OCI-LY1 (cell line): ENCODE data around the gene GLDC.
"Not testable (repeated sequence)": the region's sequence is repeated elsewhere in the genome, so short reads cannot be mapped to it uniquely, and the experiment has no call there.

Experiments used
- H2AFZ ChIP-seq: fragments of 200-600 bp; sonication (generic), shearing (Covaris generic); 2 replicates; pipeline ENCODE4 v1.6.0; 2014; ENCODE audit warnings: antibody characterized with exemption, mild to moderate bottlenecking, low read length
- H3F3A ChIP-seq: fragments of 200-600 bp; sonication (generic), shearing (Covaris generic); 2 replicates; pipeline ENCODE4 v1.6.0; 2014; ENCODE audit warnings: mild to moderate bottlenecking, antibody characterized with exemption, low read length, moderate library complexity; ENCODE audit not compliant: insufficient read depth
- H3K27ac ChIP-seq: fragments of 200-600 bp; sonication (generic); 2 replicates; pipeline ENCODE4 v1.5.1; 2014; ENCODE audit warnings: low read length, mixed run types, mild to moderate bottlenecking, low read depth; ENCODE audit not compliant: poor library complexity, severe bottlenecking
- H3K27me3 ChIP-seq: fragments of 200-600 bp; sonication (generic); 2 replicates; pipeline ENCODE4 v1.6.0; 2014; ENCODE audit warnings: antibody characterized with exemption, mild to moderate bottlenecking, low read length, moderate library complexity; ENCODE audit not compliant: insufficient read depth
- H3K36me3 ChIP-seq: fragments of 200-600 bp; sonication (generic); 2 replicates; pipeline ENCODE4 v1.6.1; 2014; ENCODE audit warnings: mild to moderate bottlenecking, antibody characterized with exemption, low read length, moderate library complexity, mixed read lengths; ENCODE audit not compliant: insufficient read depth
- H3K4me1 ChIP-seq: fragments of 200-600 bp; sonication (generic); 2 replicates; pipeline ENCODE4 v1.5.1; 2014; ENCODE audit warnings: mild to moderate bottlenecking, low read length, moderate library complexity; ENCODE audit not compliant: insufficient read depth, severe bottlenecking
- H3K4me2 ChIP-seq: fragments of 200-600 bp; sonication (generic), shearing (Covaris generic); 2 replicates; pipeline ENCODE4 v1.6.1; 2014; ENCODE audit warnings: low read length
- H3K4me3 ChIP-seq: fragments of 200-600 bp; sonication (generic); 2 replicates; pipeline ENCODE4 v1.5.1; 2014; ENCODE audit warnings: low read length, low read depth, mild to moderate bottlenecking, mixed read lengths; ENCODE audit not compliant: poor library complexity, severe bottlenecking
- H3K79me2 ChIP-seq: fragments of 200-600 bp; shearing (Covaris generic); 2 replicates; pipeline ENCODE4 v1.6.1; 2016; ENCODE audit warnings: mixed run types, low read length, mixed read lengths; ENCODE audit not compliant: insufficient read depth
- H3K9ac ChIP-seq: fragments of 200-600 bp; sonication (generic), shearing (Covaris generic); 2 replicates; pipeline ENCODE4 v1.6.1; 2014; ENCODE audit warnings: mild to moderate bottlenecking, low read length, mixed read lengths
- H3K9me2 ChIP-seq: fragments of 200-600 bp; sonication (generic), shearing (Covaris generic); 2 replicates; pipeline ENCODE4 v1.6.1; 2014; ENCODE audit warnings: low read depth, mild to moderate bottlenecking, low read length, mixed read lengths
- H3K9me3 ChIP-seq: fragments of 200-600 bp; shearing (Covaris generic); 2 replicates; pipeline ENCODE4 v1.6.1; 2014; ENCODE audit warnings: low read length, mixed read lengths
- H4K20me1 ChIP-seq: fragments of 200-600 bp; sonication (generic), shearing (Covaris generic); 2 replicates; pipeline ENCODE4 v1.6.0; 2016; ENCODE audit warnings: mild to moderate bottlenecking, low read length; ENCODE audit not compliant: insufficient read depth
- CTCF ChIP-seq: fragments of 200-600 bp; sonication (generic), shearing (Covaris generic); IDR thresholded peaks from 2 replicates; pipeline ENCODE4 v1.5.1; 2017; ENCODE audit warnings: mild to moderate bottlenecking, antibody characterized with exemption, low read length, moderate library complexity, mixed read lengths
- EZH2 ChIP-seq: fragments of 200-600 bp; sonication (generic), shearing (Covaris generic); IDR thresholded peaks from 2 replicates; pipeline ENCODE4 v1.8.0; 2017; ENCODE audit warnings: borderline replicate concordance, mixed run types, mild to moderate bottlenecking, antibody characterized with exemption, low read length, moderate library complexity, mixed read lengths

The GLDC gene

GRCh38 chr9:6628704-6629103, 16.8 kb downstream of the GLDC start:
- Histone ChIP-seq H3K79me2 (no peaks in the 10 kb centered on the region), H3K9me2 (no peaks in the 10 kb centered on the region), H3K9me3 (no peaks in the 10 kb centered on the region), H3K27me3 (peaks cover 3% of the 10 kb centered on the region; the same call in 1 of the 2 replicates), H3K4me3 (no peak overlapping the region), H3K4me1 (peaks cover 5% of the 10 kb centered on the region), H3K36me3 (no peaks in the 10 kb centered on the region), H4K20me1 (no peaks in the 10 kb centered on the region), H3K4me2 (no peak overlapping the region), H3F3A (no peaks in the 10 kb centered on the region), H3K27ac (no peak overlapping the region), H3K9ac (no peak overlapping the region), H2AFZ (no peak overlapping the region)
- TF ChIP-seq EZH2 (no peak), CTCF (no peak)

- Histone ChIP-seq H3K4me3 (no peak overlapping the region), H3K9me3 (no peaks in the 10 kb centered on the region), H3K4me1 (no peaks in the 10 kb centered on the region), H4K20me1 (no peaks in the 10 kb centered on the region), H3K4me2 (no peak overlapping the region), H3F3A (no peaks in the 10 kb centered on the region), H3K9me2 (no peaks in the 10 kb centered on the region), H3K79me2 (no peaks in the 10 kb centered on the region), H3K27me3 (0 out of 2 replicates have a peak, but pooled peaks cover 3% of the 10 kb centered on the region), H2AFZ (no peak overlapping the region), H3K27ac (no peak overlapping the region), H3K36me3 (no peaks in the 10 kb centered on the region), H3K9ac (no peak overlapping the region)
- TF ChIP-seq EZH2 (no peak), CTCF (no peak)
Observed at GRCh38 chr9:6625363-6625762, 20.2 kb downstream of the GLDC start.

GRCh38 chr9:6622784-6623183, 22.7 kb downstream of the GLDC start:
- H2AFZ ChIP-seq, H3K9me3 ChIP-seq, H3K9ac ChIP-seq, H3F3A ChIP-seq, H3K9me2 ChIP-seq, H3K4me2 ChIP-seq, H3K36me3 ChIP-seq, H3K79me2 ChIP-seq, H3K27ac ChIP-seq, H3K27me3 ChIP-seq, H3K4me3 ChIP-seq, H4K20me1 ChIP-seq, H3K4me1 ChIP-seq: not testable (repeated sequence)

GRCh38 chr9:6620796-6621195, 24.7 kb downstream of the GLDC start:
- no peak overlapping the region for H2AFZ ChIP-seq
- no peaks in the 10 kb centered on the region for H4K20me1 ChIP-seq
- H3K9me3 ChIP-seq, result no peaks in the 10 kb centered on the region

More at GRCh38 chr9:6620796-6621195, 24.7 kb downstream of the GLDC start:
- Histone ChIP-seq H3K9me2 (no peaks in the 10 kb centered on the region), H3K36me3 (no peaks in the 10 kb centered on the region), H3K4me1 (no peaks in the 10 kb centered on the region), H3K9ac (no peak overlapping the region), H3K27ac (no peak overlapping the region), H3K4me3 (no peak overlapping the region), H3K27me3 (no peaks in the 10 kb centered on the region), H3K4me2 (no peak overlapping the region), H3K79me2 (no peaks in the 10 kb centered on the region), H3F3A (no peaks in the 10 kb centered on the region)
- TF ChIP-seq EZH2, result no peak
- TF ChIP-seq CTCF, result no peak
